Suppressor macrophage (primary cell): ENCODE measurements around the gene ST6GAL1.
"Not testable (repeated sequence)": the region's sequence is repeated elsewhere in the genome, so short reads cannot be mapped to it uniquely, and the experiment has no call there.

ENCODE experiments used
- DNase-seq, 4 experiments: peaks; one replicate each; pipeline ENCODE4 v3.0.0-alpha.2; 2020 to 2022

The ST6GAL1 gene

DNA sequence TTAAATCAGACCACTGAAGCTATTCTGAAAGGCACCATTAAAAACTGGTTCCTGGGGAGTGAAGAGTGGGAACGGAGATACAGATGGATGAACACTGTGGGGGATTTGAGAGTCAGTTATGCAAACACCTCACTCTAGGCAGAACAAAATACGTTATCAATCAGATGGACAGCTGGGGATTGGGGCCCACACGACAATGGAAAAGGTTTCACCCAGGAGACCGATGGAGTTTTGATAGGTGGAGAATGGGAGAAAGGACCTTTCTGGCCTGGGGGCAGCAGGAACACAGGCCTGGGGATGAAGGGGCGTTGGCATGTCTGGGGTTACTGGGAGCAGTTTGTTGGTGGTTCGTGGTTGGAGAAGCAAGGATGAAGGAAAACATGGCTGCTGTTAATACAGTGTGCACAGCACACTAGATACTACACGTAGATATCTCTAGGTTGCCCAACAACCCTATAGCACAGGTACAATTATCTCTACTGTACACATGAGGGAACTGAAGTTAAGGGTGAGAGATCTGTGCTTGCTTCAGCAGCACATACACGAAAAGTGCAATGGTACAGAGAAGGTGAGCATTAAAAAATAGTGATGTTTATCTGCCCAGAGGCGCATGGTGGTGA is 16.5 kb downstream of the ST6GAL1 start:
- no peak for DNase-seq

DNA sequence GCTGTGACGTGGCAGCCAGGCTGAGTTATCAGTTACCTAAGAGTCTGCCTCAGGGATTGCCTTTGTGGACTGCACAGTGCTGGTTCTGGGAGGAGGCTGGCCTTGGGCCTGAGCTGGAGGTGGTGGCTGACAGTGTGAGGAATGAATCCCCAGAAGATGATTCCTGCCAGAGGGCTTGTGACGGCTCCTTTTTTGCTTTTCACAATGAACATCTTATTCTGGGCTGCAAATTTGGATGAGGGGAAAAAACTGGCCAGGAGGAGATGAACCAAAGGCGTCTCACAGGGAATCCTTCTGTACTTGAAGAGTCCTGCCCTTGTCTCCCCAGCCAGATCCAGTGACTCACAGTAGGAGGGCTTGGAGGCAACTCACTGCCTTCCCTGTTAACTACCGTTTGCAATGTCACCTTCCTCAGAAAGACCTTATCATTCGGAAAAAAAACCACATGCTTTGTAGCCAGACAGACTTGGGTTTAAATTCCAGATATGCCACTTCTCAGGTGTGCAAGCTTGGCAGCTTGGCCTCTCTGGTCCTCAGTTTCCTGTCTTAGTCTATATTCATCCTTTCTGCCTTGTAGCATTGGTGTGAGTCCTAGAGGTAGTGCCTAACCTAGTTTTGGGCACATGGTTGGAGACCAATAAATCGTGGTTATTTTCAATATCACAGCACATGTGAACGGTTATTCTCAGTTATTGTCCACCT is 19.1 kb downstream of the ST6GAL1 start:
- no peak for DNase-seq

DNA sequence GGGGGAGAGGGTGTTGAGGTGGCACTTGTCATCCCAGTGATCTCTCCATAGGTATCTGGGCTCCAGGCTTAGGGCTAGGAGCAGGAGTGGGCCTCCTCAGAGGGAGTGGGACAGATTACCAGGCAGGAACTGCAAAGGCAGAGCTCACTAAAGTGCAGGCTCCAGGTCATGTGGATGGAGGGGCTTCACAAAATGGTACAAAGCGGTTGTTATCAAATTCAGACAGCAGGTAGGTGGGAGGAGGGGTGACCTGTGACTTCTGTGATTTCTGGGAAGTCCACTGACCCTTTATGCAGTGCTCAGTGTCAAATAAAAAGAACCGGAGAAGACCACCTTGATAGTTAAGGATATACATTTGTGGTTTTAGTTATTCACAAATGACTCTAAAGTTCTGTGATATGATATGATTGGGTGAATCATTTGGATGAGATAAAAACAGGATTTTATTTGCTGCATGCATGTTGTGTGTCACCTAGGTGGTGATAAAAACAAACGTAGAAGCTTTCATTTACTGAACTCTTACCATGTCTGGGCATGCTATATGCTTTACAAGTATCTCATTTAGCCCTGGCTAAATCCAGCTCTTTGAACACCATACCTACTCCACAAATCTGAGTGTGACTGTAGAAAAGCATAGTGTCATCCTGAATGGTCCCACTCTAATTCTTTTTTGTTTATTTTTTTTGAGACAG is 20.2 kb downstream of the ST6GAL1 start:
- no peak for DNase-seq

DNA sequence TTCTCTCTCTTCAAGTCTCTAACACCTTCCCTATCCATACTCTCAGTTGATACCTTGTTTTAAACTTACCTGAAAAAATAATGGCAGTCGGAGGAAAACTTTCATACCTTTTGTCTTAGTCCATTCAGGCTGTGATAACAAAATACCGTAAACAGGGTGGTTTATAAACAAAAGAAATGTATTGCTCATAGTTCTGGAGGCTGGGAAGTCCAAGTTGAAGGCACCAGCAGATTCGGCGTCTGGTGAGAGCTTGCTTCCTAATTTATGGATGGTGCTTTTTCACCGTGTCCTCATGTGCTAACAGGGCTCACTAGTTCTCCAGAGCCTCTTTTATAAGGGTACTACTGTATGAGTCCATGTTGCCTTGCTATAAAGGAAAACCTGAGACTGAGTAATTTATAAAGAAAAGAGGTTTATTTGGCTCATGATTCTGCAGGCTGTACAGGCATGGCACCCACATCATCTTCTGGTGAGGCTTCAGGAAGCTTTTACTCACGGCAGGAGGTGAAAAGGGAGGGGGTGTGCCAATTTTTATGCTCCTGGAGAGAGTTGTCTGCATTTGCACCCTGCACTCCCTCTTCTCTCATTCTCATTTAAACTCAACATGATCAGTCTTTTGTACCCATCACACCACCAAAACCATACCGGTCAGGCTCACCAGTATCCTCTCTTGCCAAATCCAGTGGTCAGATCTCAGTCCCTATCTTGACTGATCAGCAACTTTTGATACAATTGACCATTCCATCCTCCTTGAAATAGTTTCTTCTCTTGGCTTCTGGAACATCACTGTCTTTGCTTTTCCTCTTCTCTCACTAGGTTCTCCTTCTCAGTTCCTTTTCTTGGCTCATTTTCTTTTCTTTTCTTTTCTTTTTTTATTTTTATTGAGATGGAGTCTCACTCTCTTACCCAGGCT is 21.6 kb downstream of the ST6GAL1 start:
- DNase-seq, result no peak

DNA sequence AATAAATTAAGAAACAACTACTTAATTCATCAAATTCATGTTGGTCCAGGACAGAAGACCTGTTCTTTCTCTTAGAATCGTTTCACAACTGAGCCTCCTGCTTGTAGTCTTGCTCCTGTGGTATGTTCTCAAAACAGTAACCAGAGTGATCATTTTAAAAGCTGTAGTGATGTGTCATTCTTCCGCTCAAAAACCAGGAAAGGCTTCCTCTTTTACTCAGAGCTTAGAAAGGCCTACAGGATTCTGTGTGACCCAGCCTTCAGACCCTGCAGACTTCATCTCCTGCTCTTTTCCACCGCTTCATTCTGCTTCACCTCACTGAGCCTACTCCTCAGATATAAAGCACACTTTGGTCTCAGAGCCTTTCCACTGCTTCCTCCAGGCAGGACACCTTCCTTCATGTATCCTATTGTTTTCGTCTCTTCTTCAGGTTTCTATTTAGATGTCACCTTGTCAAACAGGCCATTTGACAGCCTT is 22.7 kb downstream of the ST6GAL1 start:
- peak; percentile 52 to 84 (median 72) for DNase-seq

DNA sequence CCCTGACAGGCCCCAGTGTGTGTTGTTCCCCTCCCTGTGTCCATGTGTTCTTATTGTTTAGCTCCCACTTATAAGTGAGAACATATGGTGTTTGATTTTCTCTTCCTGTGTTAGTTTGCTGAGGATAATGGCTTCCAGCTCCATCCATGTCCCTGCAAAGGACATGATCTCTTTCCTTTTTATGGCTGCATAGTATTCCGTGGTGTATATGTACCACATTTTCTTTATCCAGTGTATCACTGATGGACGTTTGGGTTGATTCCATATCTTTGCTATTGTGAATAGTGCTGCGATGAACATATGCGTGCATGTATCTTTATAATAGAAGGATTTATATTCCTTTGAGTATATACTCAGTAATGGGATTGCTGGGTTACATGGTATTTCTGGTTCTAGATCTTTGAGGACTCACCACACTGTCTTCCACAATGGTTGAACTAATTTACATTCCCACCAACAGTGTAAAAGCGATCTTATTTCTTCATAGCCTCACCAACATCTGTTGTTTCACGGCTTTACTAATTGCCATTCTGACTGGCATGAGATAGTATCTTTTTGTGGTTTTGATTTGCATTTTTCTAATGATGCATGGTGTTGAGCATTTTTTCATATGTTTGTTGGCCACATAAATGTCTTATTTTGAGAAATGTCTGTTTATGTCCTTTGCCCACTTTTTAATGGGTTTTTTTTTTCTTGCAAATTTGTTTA is 23.8 kb downstream of the ST6GAL1 start:
- not testable (repeated sequence) for DNase-seq

DNA sequence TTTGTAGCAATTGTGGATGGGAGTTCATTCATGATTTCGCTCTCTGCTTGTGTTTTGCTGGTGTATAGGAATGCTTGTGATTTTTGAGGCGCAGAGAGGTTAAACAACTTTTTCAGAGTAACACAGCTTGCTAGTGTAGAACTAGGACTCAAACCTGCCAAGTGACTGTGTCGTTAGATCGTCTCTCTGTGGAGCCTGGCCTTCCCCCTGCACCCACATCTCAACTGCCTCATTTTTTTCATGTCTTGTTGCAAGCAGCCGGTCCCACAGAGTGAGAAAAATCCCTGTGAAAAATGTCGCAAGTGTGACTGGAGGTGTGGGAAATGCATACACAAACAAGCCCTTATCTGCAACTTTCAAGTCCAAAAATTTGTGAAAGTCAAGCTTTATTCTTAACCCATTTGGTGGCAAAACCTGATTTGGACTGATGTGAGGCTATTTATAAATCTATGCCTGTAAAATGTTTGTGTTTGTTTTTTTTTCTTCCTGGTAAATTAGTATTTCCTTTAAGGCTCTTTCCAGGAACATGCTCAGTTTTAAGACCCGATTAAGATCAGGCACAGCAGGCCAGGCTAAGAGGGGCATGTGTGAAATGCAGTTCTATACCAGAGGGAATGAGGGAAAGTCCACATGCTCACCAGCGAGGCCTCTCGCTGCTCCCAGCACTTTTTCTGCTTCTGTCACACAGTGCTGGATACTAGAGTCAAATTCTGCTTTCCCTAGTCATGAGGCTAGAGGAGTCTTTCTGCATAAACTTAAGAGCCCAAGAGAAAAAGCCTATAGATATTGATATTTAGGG is 25.8 kb downstream of the ST6GAL1 start:
- peak in 2 of 4 experiments; percentile 11 to 36 for DNase-seq

DNA sequence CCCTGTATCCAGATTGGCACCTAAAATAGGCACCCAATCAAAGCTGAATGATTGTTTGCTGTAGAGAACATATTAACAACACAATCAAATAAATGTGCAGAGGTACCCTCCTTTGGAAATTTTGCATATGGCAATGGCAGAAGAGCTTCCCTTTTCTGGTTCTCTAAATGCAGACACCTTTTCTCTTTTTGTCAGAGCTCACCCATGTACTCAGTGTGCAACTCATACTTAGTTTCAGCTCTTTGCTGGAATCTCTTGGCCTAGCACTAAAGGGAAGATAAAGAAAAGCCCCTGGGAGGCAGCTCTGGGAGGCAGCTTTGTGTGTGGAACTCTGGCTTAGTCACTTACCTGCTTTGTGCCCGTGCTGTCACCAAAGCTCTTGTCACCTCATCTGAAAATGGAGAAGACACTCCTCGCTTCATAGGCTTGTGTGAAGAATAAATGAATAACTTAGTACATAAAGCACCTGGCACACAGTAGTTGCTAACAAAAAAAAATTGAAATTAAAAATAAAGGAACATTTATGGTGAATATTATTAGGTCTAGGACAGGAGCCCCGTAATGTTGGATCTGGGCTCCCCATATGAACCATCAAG is 28.8 kb downstream of the ST6GAL1 start:
- DNase-seq, result peak in 2 of 4 experiments; percentile 32 to 41

DNA sequence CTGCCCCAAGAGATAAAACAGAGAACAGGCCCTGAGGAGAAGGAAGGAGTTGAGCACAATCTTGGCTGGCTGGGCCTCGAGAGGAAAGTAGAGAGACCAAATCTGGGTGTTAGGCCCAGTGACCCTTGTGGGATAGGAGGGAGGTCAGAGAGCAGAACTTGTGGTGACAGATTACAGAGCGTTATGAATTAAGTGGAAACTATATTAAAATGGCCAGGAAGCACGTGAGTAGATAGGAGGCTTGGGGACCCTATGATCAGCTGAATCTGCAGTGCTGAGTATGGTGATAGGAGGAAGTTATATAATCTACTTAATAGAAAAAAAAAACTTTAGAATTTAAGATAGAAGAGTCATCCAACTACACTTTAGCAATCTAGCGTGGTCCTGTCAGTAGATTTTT is 30.0 kb downstream of the ST6GAL1 start:
- peak in 3 of 4 experiments; percentile 21 to 43 (median 22) for DNase-seq

DNA sequence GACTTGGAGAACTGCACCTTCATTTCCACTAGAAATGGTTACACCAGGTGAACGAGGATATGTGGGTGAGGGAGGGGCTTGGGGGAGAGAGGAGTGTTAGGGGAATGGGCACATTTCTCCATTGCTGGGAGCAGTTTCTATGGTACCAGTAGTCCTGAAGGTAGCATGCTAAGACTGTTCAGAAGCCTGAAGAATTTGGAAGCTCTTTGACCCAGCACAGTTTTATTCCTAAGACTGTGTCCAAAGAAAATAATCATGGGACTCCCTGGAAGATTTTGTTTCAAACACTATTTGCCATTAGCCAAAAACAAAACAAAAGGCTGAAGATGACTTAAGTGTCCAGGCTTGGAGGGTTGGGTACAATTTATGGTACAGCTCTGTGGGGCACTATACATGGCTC is 32.1 kb downstream of the ST6GAL1 start:
- no peak for DNase-seq

DNA sequence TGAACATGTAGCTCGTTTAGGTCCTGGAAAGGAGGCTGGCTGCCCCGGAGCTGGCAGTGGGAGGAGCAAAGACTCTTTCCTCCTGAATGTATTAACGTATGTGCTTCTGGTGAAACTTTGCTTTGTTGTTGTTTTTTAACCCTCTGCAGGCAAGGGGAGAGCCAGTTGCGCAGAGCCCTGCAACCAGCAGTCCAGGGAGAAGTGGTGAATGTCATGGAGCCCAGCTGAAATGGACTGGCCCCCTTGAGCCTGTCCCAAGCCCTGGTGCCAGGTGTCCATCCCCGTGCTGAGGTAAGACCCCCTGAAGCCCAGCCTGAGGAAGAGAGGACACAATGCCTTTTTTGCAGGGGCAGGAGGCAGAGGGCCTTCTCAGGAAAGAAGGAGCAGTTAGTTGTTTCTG is 33.3 kb downstream of the ST6GAL1 start:
- DNase-seq, result no peak

DNA sequence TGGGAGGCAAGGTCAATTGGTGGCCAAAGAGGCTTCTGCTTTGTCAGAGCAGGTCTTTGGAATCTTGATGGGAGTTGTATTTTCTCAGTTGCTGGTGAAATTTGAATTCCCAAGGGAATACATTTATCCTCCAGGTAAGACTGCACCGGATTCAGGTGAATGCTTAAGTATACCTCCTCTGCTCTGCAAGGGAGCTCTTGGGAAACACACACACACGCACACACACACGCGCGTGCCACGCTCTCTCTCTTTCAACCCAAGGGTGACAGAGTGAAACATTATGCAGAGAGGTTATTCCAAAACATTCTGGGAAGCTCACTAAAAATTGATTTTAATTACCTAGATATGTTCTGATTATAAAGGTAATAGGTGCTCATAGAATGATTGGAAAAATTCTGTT is 33.7 kb downstream of the ST6GAL1 start:
- no peak for DNase-seq

DNA sequence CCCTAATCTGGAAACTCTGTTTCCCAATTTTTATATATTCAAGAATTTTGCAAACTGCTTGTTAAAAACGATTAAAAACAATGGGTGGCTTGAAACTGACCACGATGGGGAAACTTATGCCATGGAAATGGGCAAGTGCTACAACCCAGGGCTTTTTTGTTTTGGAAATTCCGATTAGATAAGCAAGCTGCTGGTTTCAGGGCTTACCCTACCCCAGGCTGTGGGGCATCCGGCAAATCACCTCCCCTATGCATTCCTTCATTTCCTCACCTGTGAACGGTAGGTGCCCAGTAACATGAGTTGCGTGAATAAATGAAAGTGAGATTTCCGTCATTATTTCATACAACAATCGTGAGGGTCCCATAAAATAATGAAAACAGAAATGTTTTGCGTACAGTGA is 34.3 kb downstream of the ST6GAL1 start:
- DNase-seq, result no peak

DNA sequence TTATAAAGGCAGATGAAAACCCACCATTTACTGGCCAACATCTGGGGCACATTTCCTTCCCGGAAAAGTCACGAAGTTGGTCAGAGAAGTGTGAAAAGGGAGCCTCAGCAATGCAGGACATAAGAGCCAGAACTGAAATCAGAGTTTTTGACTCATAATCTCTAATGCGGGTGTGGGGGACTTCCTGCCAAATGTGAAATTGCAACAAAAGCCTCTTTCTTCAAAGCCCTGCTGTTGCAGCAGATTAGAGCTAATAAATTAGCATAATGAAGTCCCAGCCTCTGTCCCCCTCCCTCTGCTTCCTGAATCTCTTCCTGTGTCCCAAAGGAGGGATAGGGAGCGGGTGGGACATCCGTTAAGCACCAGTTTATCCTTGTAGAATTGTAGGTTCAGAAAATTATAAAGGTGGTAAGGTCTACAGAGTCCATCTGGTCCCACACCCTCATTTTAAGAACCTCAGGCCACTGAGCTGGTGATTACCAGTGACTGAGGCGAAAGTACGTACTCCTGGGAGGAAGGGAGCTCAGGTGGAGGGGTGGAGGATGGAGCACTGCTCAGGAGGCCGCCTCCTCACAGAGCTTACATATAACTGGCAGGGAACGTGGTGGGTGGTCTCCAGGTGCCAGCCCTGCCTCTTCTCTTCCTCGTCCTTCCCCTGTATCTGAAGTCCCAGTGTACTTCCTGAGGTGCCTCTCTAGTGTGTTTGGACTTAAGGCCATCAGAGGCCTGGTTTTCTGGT is 35.0 kb downstream of the ST6GAL1 start:
- peak in 1 of 4 experiments; percentile 63 for DNase-seq

DNA sequence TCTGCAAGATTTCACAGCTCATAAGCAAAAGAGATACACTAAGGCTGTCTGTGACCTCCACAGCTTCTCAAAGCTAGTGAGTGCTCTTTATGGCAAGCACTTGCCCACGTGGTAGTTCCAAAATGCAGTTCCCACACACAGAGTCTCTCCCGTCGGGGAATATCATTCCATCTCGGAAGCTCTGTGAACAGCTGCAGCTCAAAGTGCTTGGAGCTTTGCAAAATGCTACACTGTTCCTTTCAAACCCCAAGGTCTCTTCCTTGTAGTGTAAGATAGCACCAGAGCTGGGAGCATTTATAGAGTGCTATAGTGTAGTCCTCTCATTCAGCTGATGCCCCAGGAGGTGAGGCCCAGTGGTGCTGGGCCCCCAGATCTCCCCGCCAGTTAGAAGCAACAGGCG is 36.1 kb downstream of the ST6GAL1 start:
- DNase-seq, result no peak

DNA sequence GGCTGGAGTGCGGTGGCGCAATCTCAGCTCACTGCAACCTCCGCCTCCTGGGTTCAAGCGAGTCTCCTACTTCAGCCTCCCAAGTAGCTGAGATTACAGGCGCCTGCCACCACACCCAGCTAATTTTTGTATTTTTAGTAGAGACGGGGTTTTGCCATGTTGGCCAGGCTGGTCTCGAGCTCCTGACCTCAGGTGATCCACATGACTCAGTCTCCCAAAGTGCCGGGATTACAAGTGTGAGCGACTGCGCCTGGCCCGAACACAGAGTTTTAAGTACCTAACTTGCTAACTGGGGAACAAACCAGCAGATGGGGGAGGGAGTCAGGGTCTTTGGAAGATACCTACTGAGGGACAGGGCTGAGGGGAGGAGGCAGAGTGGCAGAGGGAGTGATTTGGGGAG is 36.9 kb downstream of the ST6GAL1 start:
- not testable (repeated sequence) for DNase-seq

DNA sequence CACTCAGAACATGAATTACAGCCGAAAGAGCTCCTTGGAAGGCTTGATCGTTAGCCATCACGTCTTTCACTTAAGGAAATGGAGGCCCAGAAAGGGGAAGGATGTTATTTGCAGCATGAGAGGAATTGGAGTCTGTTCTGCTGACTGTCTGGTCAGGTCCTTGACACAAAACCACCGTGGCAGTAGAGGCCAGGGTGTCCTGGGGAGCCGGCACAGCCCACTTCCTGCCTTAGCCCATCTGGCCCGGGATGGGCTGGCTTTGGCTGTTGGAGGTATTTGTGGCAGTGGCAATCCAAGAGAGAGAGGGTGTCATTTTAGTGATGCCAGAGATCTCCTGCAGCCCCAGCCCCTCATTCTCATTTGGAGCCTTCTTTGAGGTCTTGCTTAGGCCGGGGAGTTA is 37.4 kb downstream of the ST6GAL1 start:
- DNase-seq, result peak in 3 of 4 experiments; percentile 51 to 65 (median 54)

DNA sequence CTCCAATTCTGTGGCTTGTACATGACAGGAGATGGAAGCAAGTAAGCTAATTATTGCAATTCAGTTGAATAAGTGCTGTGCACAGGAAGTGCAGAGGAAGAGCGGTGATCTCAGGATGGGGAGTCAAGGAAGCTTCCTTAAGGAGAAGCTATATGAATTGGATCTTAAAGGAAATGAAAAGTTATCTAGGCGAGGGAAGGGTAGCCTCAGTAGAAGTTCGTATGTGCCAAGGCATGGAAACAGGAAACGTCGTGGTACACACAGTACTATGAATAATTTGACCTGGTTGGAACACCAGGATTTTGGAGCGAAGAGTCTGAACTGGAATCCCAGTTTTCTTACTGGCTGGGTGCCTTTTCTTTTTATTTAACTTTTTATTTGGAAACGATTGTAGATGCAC is 39.3 kb downstream of the ST6GAL1 start:
- DNase-seq, result no peak

DNA sequence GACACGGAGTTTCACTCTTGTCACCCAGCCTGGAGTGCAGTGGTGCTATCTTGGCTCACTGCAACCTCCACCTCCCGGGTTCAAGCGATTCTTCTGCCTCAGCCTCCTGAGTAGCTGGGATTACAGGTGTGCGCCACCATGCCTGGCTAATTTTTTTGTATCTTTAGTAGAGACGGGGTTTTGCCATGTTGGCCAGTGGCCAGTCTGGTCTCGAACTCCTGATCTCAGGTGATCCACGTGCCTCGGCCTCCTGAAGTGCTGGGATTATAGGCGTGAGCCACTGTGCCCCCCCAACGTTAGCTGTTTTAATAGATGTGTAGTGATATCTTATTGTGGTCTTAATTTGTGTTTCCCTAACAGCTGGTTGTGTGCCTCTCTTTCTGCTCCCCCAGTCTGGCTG is 40.8 kb downstream of the ST6GAL1 start:
- DNase-seq, result not testable (repeated sequence)

DNA sequence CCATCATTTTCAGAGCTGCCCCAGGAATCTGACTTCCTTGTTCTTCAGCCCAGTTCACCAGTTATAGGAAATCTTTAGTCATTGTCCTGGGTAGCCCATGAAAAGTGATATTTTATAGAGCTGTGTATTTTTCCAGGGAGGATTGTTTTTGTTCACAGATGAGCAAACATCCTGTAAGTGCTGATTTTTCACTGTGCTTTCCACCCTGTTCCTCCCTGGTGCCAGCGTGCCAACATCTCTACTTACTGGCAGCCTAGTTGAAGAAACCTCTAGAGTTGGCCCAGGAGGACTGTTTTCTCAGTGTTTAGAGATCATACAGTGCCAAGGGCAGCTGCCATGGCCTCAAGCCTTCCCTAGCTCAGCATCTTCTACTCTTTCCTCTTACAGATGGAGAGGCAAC is 41.3 kb downstream of the ST6GAL1 start:
- no peak for DNase-seq
